ENCODE results near the gene TCERG1L.

TCERG1L gene

DNA sequence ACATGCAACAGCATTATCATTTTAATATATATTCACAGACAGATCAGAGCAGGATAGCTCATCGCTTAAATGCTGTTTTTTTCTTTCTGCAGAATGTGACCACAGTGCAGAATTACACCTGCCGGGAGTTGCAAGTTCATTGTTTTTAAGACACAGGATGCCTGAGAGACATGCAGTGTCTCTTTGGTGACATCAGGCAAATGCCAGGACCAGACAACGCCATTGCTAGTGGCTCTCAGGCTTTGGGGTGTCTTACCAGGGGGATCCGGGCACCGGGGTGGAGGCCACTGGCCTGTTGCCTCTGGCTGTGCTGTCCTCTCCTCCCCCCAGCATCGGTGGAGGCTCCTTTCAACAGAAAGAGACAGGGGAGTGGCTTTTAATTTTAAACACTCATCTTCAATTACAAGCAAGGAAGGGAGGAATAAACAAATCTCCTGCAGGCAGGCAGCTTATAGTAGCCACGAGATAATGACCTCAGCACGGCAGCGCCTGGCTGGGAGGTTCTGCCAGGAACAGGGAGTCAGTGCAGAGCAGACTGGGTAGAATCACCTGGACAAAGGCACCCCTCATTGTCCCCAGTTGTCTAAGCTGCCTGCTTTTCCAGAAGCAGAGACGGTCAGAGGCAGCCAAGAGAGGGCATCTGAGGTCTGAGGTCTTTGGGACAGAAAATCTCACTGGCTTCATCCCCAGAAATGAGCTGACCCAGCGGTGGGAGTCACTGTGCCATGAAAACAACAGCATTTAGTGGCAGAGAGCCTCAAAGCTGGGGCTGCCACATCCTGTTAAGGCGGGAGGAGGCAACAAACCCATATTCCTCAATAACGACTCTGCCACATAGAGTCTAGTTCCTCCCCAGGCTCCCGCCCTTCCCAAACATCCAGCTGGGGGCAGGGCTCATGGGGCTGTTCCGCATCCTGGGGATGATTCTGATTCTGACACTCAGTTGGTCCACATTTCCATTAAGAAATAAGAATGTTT lies 148.4 kb downstream of the TCERG1L start:
- Histone ChIP-seq H2AFZ (ENCODE audit: low read depth, low read length, severe bottlenecking) (no peak overlapping the region), H3K79me2 (ENCODE audit: insufficient read depth, low read length) (no peaks in the 10 kb centered on the region), H3K9ac (ENCODE audit: low read length) (no peak overlapping the region), H3K4me2 (ENCODE audit: low read depth, low read length, poor library complexity, severe bottlenecking) (no peak overlapping the region), H3K27ac (ENCODE audit: low read depth, low read length) (no peak overlapping the region), H3K9me2 (replicated peaks; ENCODE audit: insufficient read depth, low read length) (no peaks in the 10 kb centered on the region), H3K4me3 (ENCODE audit: insufficient read depth, low read length, poor library complexity, severe bottlenecking) (no peak overlapping the region), H3F3A (ENCODE audit: insufficient read depth) (no peaks in the 10 kb centered on the region), H3K27me3 (ENCODE audit: low read length) (no peaks in the 10 kb centered on the region), H4K20me1 (ENCODE audit: low read depth, low read length) (no peaks in the 10 kb centered on the region), H3K36me3 (ENCODE audit: low read length) (no peaks in the 10 kb centered on the region), H3K9me3 (ENCODE audit: insufficient read depth, low read length) (no peaks in the 10 kb centered on the region)
- TF ChIP-seq, protein P1, sequence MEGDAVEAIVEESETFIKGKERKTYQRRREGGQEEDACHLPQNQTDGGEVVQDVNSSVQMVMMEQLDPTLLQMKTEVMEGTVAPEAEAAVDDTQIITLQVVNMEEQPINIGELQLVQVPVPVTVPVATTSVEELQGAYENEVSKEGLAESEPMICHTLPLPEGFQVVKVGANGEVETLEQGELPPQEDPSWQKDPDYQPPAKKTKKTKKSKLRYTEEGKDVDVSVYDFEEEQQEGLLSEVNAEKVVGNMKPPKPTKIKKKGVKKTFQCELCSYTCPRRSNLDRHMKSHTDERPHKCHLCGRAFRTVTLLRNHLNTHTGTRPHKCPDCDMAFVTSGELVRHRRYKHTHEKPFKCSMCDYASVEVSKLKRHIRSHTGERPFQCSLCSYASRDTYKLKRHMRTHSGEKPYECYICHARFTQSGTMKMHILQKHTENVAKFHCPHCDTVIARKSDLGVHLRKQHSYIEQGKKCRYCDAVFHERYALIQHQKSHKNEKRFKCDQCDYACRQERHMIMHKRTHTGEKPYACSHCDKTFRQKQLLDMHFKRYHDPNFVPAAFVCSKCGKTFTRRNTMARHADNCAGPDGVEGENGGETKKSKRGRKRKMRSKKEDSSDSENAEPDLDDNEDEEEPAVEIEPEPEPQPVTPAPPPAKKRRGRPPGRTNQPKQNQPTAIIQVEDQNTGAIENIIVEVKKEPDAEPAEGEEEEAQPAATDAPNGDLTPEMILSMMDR (IDR thresholded peaks at IDR 0.05; ENCODE audit: insufficient read depth, low read length, poor library complexity, severe bottlenecking) = no peak
- TF ChIP-seq EZH2phosphoT487 (conservative IDR thresholded peaks at IDR 0.05; ENCODE audit: low read length) = no peak

DNA sequence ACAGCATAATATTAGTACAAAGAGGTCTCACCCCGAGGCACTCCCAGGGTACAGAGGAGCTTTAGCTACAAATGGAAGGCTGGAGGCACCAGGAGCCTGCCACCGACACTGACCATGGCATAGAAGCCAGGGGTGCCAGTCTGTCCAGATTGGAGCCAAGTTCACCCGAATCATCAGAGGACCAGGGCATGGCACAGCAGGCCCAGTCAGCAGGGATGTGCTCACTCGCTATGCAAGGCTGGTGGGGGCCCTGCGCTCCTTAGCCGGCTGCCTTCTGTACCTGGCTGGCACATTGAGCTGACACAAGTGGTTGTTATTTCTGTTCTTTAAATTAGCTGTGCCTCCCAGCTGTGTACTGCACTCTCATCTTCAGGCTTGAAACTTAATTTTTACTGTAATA lies 149.3 kb downstream of the TCERG1L start:
- Histone ChIP-seq H3K36me3 (ENCODE audit: low read length) (no peaks in the 10 kb centered on the region), H3F3A (ENCODE audit: insufficient read depth) (no peaks in the 10 kb centered on the region), H3K27ac (ENCODE audit: low read depth, low read length) (no peak overlapping the region), H3K9ac (ENCODE audit: low read length) (no peak overlapping the region), H3K27me3 (ENCODE audit: low read length) (no peaks in the 10 kb centered on the region), H3K79me2 (ENCODE audit: insufficient read depth, low read length) (no peaks in the 10 kb centered on the region), H2AFZ (ENCODE audit: low read depth, low read length, severe bottlenecking) (no peak overlapping the region), H3K9me2 (replicated peaks; ENCODE audit: insufficient read depth, low read length) (no peaks in the 10 kb centered on the region), H3K4me2 (ENCODE audit: low read depth, low read length, poor library complexity, severe bottlenecking) (no peak overlapping the region), H3K9me3 (ENCODE audit: insufficient read depth, low read length) (no peaks in the 10 kb centered on the region), H4K20me1 (ENCODE audit: low read depth, low read length) (no peaks in the 10 kb centered on the region), H3K4me3 (ENCODE audit: insufficient read depth, low read length, poor library complexity, severe bottlenecking) (no peak overlapping the region)
- TF ChIP-seq EZH2phosphoT487 (conservative IDR thresholded peaks at IDR 0.05; ENCODE audit: low read length) = no peak
- TF ChIP-seq, protein P1 (IDR thresholded peaks at IDR 0.05; ENCODE audit: insufficient read depth, low read length, poor library complexity, severe bottlenecking) = no peak

DNA sequence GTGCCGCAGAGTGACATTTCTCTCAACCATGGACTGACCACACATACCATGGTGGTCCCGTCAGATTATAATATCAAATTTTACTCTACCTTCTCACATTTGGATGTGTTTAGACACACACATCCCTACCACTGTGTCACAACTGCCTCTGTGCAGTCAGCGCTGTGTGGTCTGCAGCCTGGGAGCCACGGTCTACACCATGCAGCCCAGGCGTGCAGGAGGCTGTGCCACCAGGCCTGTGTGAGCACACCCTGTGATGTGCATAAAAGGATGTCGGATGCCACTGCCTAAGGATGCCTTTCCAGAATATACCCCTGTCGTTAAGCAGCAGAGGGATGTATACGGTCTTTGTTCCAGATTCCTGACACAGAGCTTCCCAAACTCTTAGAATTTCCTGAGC lies 150.4 kb downstream of the TCERG1L start:
- Histone ChIP-seq H3K27ac (ENCODE audit: low read depth, low read length) (no peak overlapping the region), H2AFZ (ENCODE audit: low read depth, low read length, severe bottlenecking) (no peak overlapping the region), H3K9me3 (ENCODE audit: insufficient read depth, low read length) (no peaks in the 10 kb centered on the region), H3K9me2 (replicated peaks; ENCODE audit: insufficient read depth, low read length) (no peaks in the 10 kb centered on the region), H3F3A (ENCODE audit: insufficient read depth) (no peaks in the 10 kb centered on the region), H3K79me2 (ENCODE audit: insufficient read depth, low read length) (no peaks in the 10 kb centered on the region), H3K4me2 (ENCODE audit: low read depth, low read length, poor library complexity, severe bottlenecking) (no peak overlapping the region), H3K36me3 (ENCODE audit: low read length) (no peaks in the 10 kb centered on the region), H4K20me1 (ENCODE audit: low read depth, low read length) (no peaks in the 10 kb centered on the region), H3K4me3 (ENCODE audit: insufficient read depth, low read length, poor library complexity, severe bottlenecking) (no peak overlapping the region), H3K9ac (ENCODE audit: low read length) (no peak overlapping the region), H3K27me3 (ENCODE audit: low read length) (no peaks in the 10 kb centered on the region)
- TF ChIP-seq EZH2phosphoT487 (conservative IDR thresholded peaks at IDR 0.05; ENCODE audit: low read length) = no peak
- TF ChIP-seq, protein P1 (IDR thresholded peaks at IDR 0.05; ENCODE audit: insufficient read depth, low read length, poor library complexity, severe bottlenecking) = no peak

Data from SU-DHL-6 (cell line).